OCI-LY7 (cell line): Measurements from ENCODE around the gene ERGIC1.

ENCODE experiments used
- EZH2phosphoT487 ChIP-seq: fragments of 200-600 bp; sonication (generic); IDR thresholded peaks from 2 replicates; pipeline ENCODE4 v1.6.1; 2018; ENCODE audit warnings: low read depth, borderline replicate concordance, mild to moderate bottlenecking, mixed run types, antibody characterized with exemption, low read length, moderate library complexity, mixed read lengths
- TF ChIP-seq, protein P1 (sequence below): fragments of 200-600 bp; sonication (generic); conservative IDR thresholded peaks from 2 replicates; pipeline ENCODE4 v1.5.1; 2014; ENCODE audit warnings: mild to moderate bottlenecking, antibody characterized with exemption, low read length, moderate library complexity, mixed read lengths

DNA sequence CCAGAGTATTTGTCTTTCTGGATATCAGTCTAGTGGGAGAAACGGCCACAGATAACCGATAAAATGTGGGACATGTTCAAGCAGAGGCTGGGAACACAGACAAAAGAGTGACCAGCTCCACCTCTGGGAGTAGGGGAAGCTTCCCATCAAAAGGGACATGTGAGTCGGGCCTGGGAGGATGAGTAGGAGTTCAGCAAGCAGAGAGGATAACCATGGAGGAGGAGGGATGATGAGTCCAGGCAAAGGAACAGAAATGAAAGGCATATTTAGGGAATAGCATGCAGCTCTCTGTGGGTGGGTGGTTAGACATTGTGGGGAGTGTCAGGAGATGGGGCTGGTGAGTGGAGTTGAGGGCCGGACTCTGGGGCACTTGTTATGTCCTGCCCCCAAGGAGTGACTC is 61.5 kb downstream of the ERGIC1 start:
- TF ChIP-seq, protein P1, sequence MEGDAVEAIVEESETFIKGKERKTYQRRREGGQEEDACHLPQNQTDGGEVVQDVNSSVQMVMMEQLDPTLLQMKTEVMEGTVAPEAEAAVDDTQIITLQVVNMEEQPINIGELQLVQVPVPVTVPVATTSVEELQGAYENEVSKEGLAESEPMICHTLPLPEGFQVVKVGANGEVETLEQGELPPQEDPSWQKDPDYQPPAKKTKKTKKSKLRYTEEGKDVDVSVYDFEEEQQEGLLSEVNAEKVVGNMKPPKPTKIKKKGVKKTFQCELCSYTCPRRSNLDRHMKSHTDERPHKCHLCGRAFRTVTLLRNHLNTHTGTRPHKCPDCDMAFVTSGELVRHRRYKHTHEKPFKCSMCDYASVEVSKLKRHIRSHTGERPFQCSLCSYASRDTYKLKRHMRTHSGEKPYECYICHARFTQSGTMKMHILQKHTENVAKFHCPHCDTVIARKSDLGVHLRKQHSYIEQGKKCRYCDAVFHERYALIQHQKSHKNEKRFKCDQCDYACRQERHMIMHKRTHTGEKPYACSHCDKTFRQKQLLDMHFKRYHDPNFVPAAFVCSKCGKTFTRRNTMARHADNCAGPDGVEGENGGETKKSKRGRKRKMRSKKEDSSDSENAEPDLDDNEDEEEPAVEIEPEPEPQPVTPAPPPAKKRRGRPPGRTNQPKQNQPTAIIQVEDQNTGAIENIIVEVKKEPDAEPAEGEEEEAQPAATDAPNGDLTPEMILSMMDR: no peak
- TF ChIP-seq EZH2phosphoT487: no peak
